Measurements from ENCODE around the gene PPM1F. TPM values are rescaled to one million over a fixed set of nuclear protein-coding genes. Genes with fewer than 3 reads are reported as not detected.

The PPM1F gene
- total and polyA plus RNA-seq, 10 of the 15 experiments (the other 5 are each of a cell fraction or from before 2014, with no cell fraction given), result 0.55 to 26.3 (median 9.7) TPM

GRCh38 chr22:21972293-21972779, 19.7 kb upstream of the PPM1F start (continued):
- TF ChIP-seq E2F8 (IDR thresholded peaks at IDR 0.05; ENCODE audit: low read depth, partially characterized antibody), result no peak
- no peak for TF ChIP-seq ELK1 (IDR thresholded peaks at IDR 0.05; ENCODE audit: low read depth, low read length)
- peak; percentile 55; the same call in 1 of the 2 replicates for TF ChIP-seq SMC3 (IDR thresholded peaks at IDR 0.05; ENCODE audit: borderline replicate concordance, low read length)
- 0 out of 4 replicates have a peak, but pooled peaks of 1 of the 2 experiments have one; percentile 28 for TF ChIP-seq SRF (IDR thresholded peaks at IDR 0.05; ENCODE audit: low read depth in 2 of 2, low read length in 2 of 2)
- TF ChIP-seq CREM (IDR thresholded peaks at IDR 0.05; ENCODE audit: low read depth), result no peak
- TF ChIP-seq NFXL1 (IDR thresholded peaks at IDR 0.05; ENCODE audit: borderline replicate concordance), result no peak
- no peak for TF ChIP-seq ZBTB11 (CRISPR knock-in tag; IDR thresholded peaks at IDR 0.05)
- TF ChIP-seq CTCF (IDR thresholded peaks at IDR 0.05 in 2 of 3, conservative IDR thresholded peaks at IDR 0.05 in 1 of 3; ENCODE audit: control insufficient read depth in 2 of 3, extremely low read depth in 1 of 3, insufficient read depth in 1 of 3, low read depth in 3 of 3, low read length in 3 of 3), result peak; percentile 70 to 95 (median 94)
- no peak for TF ChIP-seq NR2F1 (conservative IDR thresholded peaks at IDR 0.05)
- TF ChIP-seq RAD21 (IDR thresholded peaks at IDR 0.05; ENCODE audit: insufficient read depth, low read depth, low read length), result peak; percentile 75
- no peak for TF ChIP-seq KAT2A (conservative IDR thresholded peaks at IDR 0.05; ENCODE audit: control insufficient read depth, low read depth, low read length)
- TF ChIP-seq IKZF2 (IDR thresholded peaks at IDR 0.05), result no peak
- no peak for TF ChIP-seq SMAD1 (IDR thresholded peaks at IDR 0.05; ENCODE audit: low read depth, partially characterized antibody)
- TF ChIP-seq ESRRA (IDR thresholded peaks at IDR 0.05; ENCODE audit: low read length), result no peak
- no peak for TF ChIP-seq MYC (IDR thresholded peaks at IDR 0.05; ENCODE audit: insufficient read depth, insufficient read length, insufficient replicate concordance, low read length, severe bottlenecking)
- no peak for TF ChIP-seq CREB1 (IDR thresholded peaks at IDR 0.05; ENCODE audit: low read depth)
- no peak for TF ChIP-seq WRNIP1 (IDR thresholded peaks at IDR 0.05; ENCODE audit: borderline replicate concordance, low read depth, low read length)

Measured in GM12878 (cell line).